GM15510 (cell line): ENCODE results near the gene TMEM53.

Source experiments
- POLR2A ChIP-seq: IDR thresholded peaks from 3 replicates; pipeline ENCODE4 v1.6.1; 2011; ENCODE audit warnings: borderline replicate concordance; ENCODE audit not compliant: insufficient read length; ENCODE audit errors: extremely low read depth

The TMEM53 gene

GRCh38 chr1:44685218-44685617, 10.9 kb upstream of the TMEM53 start:
- TF ChIP-seq POLR2A: no peak

GRCh38 chr1:44684525-44684924, 10.2 kb upstream of the TMEM53 start:
- TF ChIP-seq POLR2A: no peak

- TF ChIP-seq POLR2A: no peak
Observed at GRCh38 chr1:44682883-44683265, 8.6 kb upstream of the TMEM53 start.

GRCh38 chr1:44681905-44682882, 7.9 kb upstream of the TMEM53 start:
- TF ChIP-seq POLR2A: no peak

- TF ChIP-seq POLR2A: no peak
Observed at GRCh38 chr1:44679468-44679867, 5.2 kb upstream of the TMEM53 start.

- no peak for TF ChIP-seq POLR2A
Observed at GRCh38 chr1:44678626-44679025, 4.3 kb upstream of the TMEM53 start.

GRCh38 chr1:44678120-44678519, 3.8 kb upstream of the TMEM53 start:
- no peak for TF ChIP-seq POLR2A

GRCh38 chr1:44677201-44677766, 3.0 kb upstream of the TMEM53 start:
- no peak for TF ChIP-seq POLR2A

- no peak for TF ChIP-seq POLR2A
Observed at GRCh38 chr1:44676484-44677200, 2.4 kb upstream of the TMEM53 start.

- no peak for TF ChIP-seq POLR2A
Observed at GRCh38 chr1:44675186-44675585, 905 bp upstream of the TMEM53 start.

- TF ChIP-seq POLR2A: no peak
Observed at GRCh38 chr1:44673675-44674112, 587 bp downstream of the TMEM53 start.

- no peak for TF ChIP-seq POLR2A
Observed at GRCh38 chr1:44672961-44673674, 1.2 kb downstream of the TMEM53 start.

GRCh38 chr1:44672254-44672955, 1.9 kb downstream of the TMEM53 start:
- TF ChIP-seq POLR2A: no peak
